Glomerular visceral epithelial cell (primary cell): ENCODE data around the gene TNK2.

Experiments
- DNase-seq: peaks from one replicate; pipeline ENCODE4 v3.0.0-alpha.2; 2016; ENCODE audit errors: extremely low spot score

TNK2 gene

GRCh38 chr3:195899701-195900435 lies 8.5 kb downstream of the TNK2 start:
- DNase-seq: no peak

- no peak for DNase-seq
These were observed 10.4 kb downstream of the TNK2 start for GRCh38 chr3:195897853-195898415.

- peak; percentile 84 for DNase-seq
These were observed 11.1 kb downstream of the TNK2 start for GRCh38 chr3:195897081-195897852.

GRCh38 chr3:195896361-195897080 lies 11.8 kb downstream of the TNK2 start:
- peak; percentile 67 for DNase-seq

GRCh38 chr3:195895861-195896360 lies 12.4 kb downstream of the TNK2 start:
- DNase-seq: peak; percentile 34

GRCh38 chr3:195895078-195895860 lies 13.1 kb downstream of the TNK2 start:
- DNase-seq: peak; percentile 46

GRCh38 chr3:195893916-195894465 lies 14.4 kb downstream of the TNK2 start:
- DNase-seq: no peak

- no peak for DNase-seq
These were observed 14.8 kb downstream of the TNK2 start for GRCh38 chr3:195893516-195893915.

- DNase-seq: no peak
These were observed 15.3 kb downstream of the TNK2 start for GRCh38 chr3:195893044-195893395.

- peak; percentile 64 for DNase-seq
These were observed 16.0 kb downstream of the TNK2 start for GRCh38 chr3:195892105-195893043.

GRCh38 chr3:195891431-195892104 lies 16.8 kb downstream of the TNK2 start:
- DNase-seq: no peak

GRCh38 chr3:195889870-195890295 lies 18.5 kb downstream of the TNK2 start:
- DNase-seq: no peak

- DNase-seq: no peak
These were observed 19.1 kb downstream of the TNK2 start for GRCh38 chr3:195888981-195889869.

GRCh38 chr3:195888311-195888761 lies 20.0 kb downstream of the TNK2 start:
- no peak for DNase-seq

- DNase-seq: no peak
These were observed 20.7 kb downstream of the TNK2 start for GRCh38 chr3:195887670-195888069.

- DNase-seq: no peak
These were observed 21.9 kb downstream of the TNK2 start for GRCh38 chr3:195886181-195887141.
